Ishikawa (cell line): ENCODE data around the gene TNIK.

Experiments
- CEBPB ChIP-seq: IDR thresholded peaks from 2 replicates; pipeline ENCODE4 v1.6.1; 2012
- NFIC ChIP-seq: IDR thresholded peaks from 2 replicates; pipeline ENCODE4 v1.6.1; 2012
- TCF12 ChIP-seq: IDR thresholded peaks from 2 replicates; pipeline ENCODE4 v1.6.1; 2012; ENCODE audit warnings: low read depth
- YY1 ChIP-seq: IDR thresholded peaks from 2 replicates; pipeline ENCODE4 v1.6.1; 2012; ENCODE audit warnings: low read depth
- ZBTB7A ChIP-seq: IDR thresholded peaks from 2 replicates; pipeline ENCODE4 v1.6.1; 2012; ENCODE audit warnings: low read depth
- TF ChIP-seq, protein P1 (sequence below): IDR thresholded peaks from 2 replicates; pipeline ENCODE4 v1.6.1; 2012; ENCODE audit warnings: low read depth, mild to moderate bottlenecking

DNA sequence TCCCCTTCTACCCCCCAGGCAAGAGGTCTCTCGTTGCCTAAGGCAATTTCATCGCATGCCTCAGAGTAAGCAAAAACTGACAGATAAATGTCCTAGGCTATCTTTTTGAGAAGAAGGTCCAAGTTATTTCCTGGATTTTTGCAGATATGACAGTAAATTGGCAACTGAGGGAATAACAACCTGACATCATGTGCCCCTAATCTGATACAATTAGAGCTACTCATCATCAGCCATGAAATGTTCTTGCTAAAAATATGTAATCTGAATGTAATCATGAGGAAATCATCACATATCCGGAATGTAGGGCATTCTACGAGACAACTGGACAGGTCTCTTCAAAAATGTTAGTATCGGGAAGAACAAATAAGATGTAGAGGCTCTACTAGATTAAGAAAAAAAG lies 44.1 kb downstream of the TNIK start:
- no peak for TF ChIP-seq TCF12
- TF ChIP-seq YY1, result no peak
- TF ChIP-seq, protein P1, sequence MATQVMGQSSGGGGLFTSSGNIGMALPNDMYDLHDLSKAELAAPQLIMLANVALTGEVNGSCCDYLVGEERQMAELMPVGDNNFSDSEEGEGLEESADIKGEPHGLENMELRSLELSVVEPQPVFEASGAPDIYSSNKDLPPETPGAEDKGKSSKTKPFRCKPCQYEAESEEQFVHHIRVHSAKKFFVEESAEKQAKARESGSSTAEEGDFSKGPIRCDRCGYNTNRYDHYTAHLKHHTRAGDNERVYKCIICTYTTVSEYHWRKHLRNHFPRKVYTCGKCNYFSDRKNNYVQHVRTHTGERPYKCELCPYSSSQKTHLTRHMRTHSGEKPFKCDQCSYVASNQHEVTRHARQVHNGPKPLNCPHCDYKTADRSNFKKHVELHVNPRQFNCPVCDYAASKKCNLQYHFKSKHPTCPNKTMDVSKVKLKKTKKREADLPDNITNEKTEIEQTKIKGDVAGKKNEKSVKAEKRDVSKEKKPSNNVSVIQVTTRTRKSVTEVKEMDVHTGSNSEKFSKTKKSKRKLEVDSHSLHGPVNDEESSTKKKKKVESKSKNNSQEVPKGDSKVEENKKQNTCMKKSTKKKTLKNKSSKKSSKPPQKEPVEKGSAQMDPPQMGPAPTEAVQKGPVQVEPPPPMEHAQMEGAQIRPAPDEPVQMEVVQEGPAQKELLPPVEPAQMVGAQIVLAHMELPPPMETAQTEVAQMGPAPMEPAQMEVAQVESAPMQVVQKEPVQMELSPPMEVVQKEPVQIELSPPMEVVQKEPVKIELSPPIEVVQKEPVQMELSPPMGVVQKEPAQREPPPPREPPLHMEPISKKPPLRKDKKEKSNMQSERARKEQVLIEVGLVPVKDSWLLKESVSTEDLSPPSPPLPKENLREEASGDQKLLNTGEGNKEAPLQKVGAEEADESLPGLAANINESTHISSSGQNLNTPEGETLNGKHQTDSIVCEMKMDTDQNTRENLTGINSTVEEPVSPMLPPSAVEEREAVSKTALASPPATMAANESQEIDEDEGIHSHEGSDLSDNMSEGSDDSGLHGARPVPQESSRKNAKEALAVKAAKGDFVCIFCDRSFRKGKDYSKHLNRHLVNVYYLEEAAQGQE, result no peak
- TF ChIP-seq NFIC, result no peak
- TF ChIP-seq CEBPB, result no peak
- TF ChIP-seq ZBTB7A, result no peak
